HG03378 (cell line): ENCODE results near the gene ORMDL3.

ENCODE experiments used
- ATAC-seq: cut with Tn5 transposase; IDR thresholded peaks from one replicate; pipeline ENCODE4 v1.9.1; 2021; ENCODE audit warnings: mild to moderate bottlenecking, moderate library complexity; ENCODE audit not compliant: unreplicated experiment

The ORMDL3 gene

GRCh38 chr17:39927101-39927928, at the start of gene ORMDL3, which contains the start of gene LRRC3C:
TSS of gene ORMDL3 (minus strand) at chr17:39927601. CDS start at chr17:39924203, 3,398 bp downstream.
TSS of gene LRRC3C (plus strand) at chr17:39927732. CDS start at chr17:39941524, 13,792 bp downstream.
- peak; percentile 53 for ATAC-seq

- ATAC-seq, result no peak
These were observed 48.4 kb upstream of the ORMDL3 start for GRCh38 chr17:39975801-39976200.

GRCh38 chr17:39974433-39974832, 47.0 kb upstream of the ORMDL3 start:
- no peak for ATAC-seq

GRCh38 chr17:39973496-39973895, 46.1 kb upstream of the ORMDL3 start:
- no peak for ATAC-seq

GRCh38 chr17:39972271-39972670, 44.9 kb upstream of the ORMDL3 start:
- no peak for ATAC-seq

GRCh38 chr17:39971076-39971603, 43.7 kb upstream of the ORMDL3 start:
- no peak for ATAC-seq

- no peak for ATAC-seq
These were observed 42.8 kb upstream of the ORMDL3 start for GRCh38 chr17:39970157-39970692.

- ATAC-seq, result no peak
These were observed 42.0 kb upstream of the ORMDL3 start for GRCh38 chr17:39969375-39969774.

GRCh38 chr17:39968761-39969160, 41.4 kb upstream of the ORMDL3 start:
- ATAC-seq, result no peak

- ATAC-seq, result no peak
These were observed 39.4 kb upstream of the ORMDL3 start for GRCh38 chr17:39966771-39967170.

GRCh38 chr17:39965017-39965699, 37.8 kb upstream of the ORMDL3 start:
- ATAC-seq, result no peak

- no peak for ATAC-seq
These were observed 36.4 kb upstream of the ORMDL3 start for GRCh38 chr17:39963829-39964228.

- ATAC-seq, result no peak
These were observed 35.3 kb upstream of the ORMDL3 start, which contains the start of gene GSDMA for GRCh38 chr17:39962642-39963220. TSS of gene GSDMA (plus strand) at chr17:39963004. CDS start at chr17:39965688, 2,684 bp downstream.

GRCh38 chr17:39960524-39961041, 33.2 kb upstream of the ORMDL3 start:
- ATAC-seq, result no peak

- ATAC-seq, result no peak
These were observed 28.4 kb upstream of the ORMDL3 start for GRCh38 chr17:39955726-39956225.

- no peak for ATAC-seq
These were observed 27.5 kb upstream of the ORMDL3 start for GRCh38 chr17:39954876-39955275.

GRCh38 chr17:39953471-39953888, 26.1 kb upstream of the ORMDL3 start:
- no peak for ATAC-seq

- peak; percentile 53 for ATAC-seq
These were observed 25.5 kb upstream of the ORMDL3 start for GRCh38 chr17:39952680-39953470.

GRCh38 chr17:39951924-39952679, 24.7 kb upstream of the ORMDL3 start:
- peak; percentile 30 for ATAC-seq
